ENCODE data around the gene DNAH8. TPM values are rescaled to one million over a fixed set of nuclear protein-coding genes. Genes with fewer than 3 reads are reported as not detected.

The DNAH8 gene
- total RNA-seq, 1 experiment from 2014 or later = not detected

DNA sequence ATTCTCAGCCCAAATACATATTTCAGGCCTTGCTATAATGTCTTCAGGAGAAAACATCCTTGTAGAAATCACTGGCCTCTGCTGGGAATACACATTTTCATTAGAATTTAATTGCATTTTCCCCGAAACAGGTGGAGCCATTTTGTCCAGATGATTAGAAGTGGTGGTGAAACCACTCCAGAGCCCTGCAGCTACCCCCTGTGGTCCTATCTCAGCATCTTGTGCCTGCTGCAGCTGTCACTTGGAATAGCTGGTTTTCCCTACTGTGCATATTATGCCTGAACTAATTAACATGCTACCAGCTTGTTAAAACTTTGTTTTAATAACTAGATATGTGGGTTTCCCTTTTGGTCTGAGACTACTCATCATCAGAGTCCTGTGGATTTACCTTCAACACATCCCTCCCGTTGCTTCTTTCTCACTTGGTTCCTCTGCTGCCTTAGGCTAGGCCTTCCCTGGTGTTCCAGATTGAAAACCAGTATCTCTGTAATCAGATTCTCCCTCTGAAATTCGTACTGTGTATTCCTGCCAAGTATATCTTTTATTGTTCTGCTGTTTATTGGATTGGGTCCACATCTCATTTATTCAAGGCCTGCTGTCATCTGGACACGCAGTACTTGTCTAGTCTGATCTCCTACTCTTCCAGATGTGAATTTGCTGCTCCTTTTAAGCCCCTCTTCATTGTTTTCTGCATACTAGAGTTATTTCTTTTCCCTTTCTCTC is 15.2 kb downstream of the DNAH8 start:
- Mint-ChIP-seq H3K27me3 (ENCODE audit: insufficient read depth, unreplicated experiment) (peaks cover 5% of the 10 kb centered on the region), H3K27ac (ENCODE audit: low read depth, unreplicated experiment) (no peak overlapping the region), H3K4me1 (ENCODE audit: insufficient read depth, unreplicated experiment) (no peaks in the 10 kb centered on the region), H3K4me3 (ENCODE audit: unreplicated experiment) (no peak overlapping the region), H3K9me3 (ENCODE audit: unreplicated experiment) (no peaks in the 10 kb centered on the region), H3K36me3 (ENCODE audit: insufficient read depth, unreplicated experiment) (no peaks in the 10 kb centered on the region)
- intact Hi-C loops (cut with micrococcal nuclease) = no loop called here
- BruUV-seq (replicated peaks) = no TSS peak
- CTCF ChIA-PET = no interaction called here
- POLR2A ChIA-PET = no interaction called here
- TF ChIP-seq CTCF (IDR thresholded peaks at IDR 0.05; ENCODE audit: unreplicated experiment) = no peak
- DNase-seq (ENCODE audit: unreplicated experiment) = no peak

DNA sequence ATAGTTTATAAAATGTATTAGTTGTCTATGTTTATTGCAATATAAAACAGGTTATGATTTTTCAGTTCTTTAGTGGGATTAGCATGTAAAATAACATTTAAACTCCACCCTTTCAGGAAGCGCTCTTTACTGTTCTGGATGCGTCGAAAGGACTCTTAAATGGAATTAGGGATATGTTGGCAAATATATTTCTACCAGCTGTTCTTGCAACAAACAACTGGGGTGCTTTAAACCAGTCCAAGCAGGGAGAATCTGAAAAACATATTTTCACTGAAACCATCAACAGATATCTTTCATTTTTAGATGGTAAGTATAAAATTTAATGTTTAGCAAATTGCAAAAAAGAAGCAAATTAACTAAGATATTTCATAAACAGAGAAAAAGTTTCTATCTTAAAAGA is 21.8 kb downstream of the DNAH8 start:
- DNase-seq (ENCODE audit: unreplicated experiment) = no peak
- Mint-ChIP-seq H3K36me3 (ENCODE audit: insufficient read depth, unreplicated experiment) (no peaks in the 10 kb centered on the region), H3K27me3 (ENCODE audit: insufficient read depth, unreplicated experiment) (peaks cover 17% of the 10 kb centered on the region), H3K9me3 (ENCODE audit: unreplicated experiment) (no peaks in the 10 kb centered on the region), H3K4me1 (ENCODE audit: insufficient read depth, unreplicated experiment) (no peaks in the 10 kb centered on the region), H3K27ac (ENCODE audit: low read depth, unreplicated experiment) (no peak overlapping the region), H3K4me3 (ENCODE audit: unreplicated experiment) (no peak overlapping the region)
- CTCF ChIA-PET = no interaction called here
- intact Hi-C loops (cut with micrococcal nuclease) = no loop called here
- POLR2A ChIA-PET = no interaction called here
- no peak for TF ChIP-seq CTCF (IDR thresholded peaks at IDR 0.05; ENCODE audit: unreplicated experiment)
- no TSS peak for BruUV-seq (replicated peaks)

DNA sequence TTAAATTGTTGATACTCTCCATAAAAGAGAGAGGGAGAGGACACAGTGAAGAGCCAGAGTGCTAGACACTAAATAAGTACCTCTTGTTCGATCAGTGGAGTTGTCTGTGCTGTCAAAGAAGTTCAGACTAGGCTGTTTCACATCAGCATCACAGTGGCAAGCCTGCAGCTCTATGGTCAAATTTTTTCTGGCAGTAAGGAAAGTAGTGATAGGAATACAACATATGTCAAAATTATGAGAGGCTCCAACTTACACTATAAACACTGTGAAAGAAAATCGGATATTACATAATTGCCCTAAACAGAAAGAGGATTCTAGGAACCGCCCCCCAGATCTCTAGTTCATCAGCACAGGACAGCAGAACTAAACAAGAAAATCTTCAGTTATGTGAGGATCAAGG is 23.1 kb downstream of the DNAH8 start:
- H3K4me3 Mint-ChIP-seq (ENCODE audit: unreplicated experiment) = no peak overlapping the region
- no peaks in the 10 kb centered on the region for H3K4me1 Mint-ChIP-seq (ENCODE audit: insufficient read depth, unreplicated experiment)
- intact Hi-C loops (cut with micrococcal nuclease) = no loop called here
- H3K9me3 Mint-ChIP-seq (ENCODE audit: unreplicated experiment) = no peaks in the 10 kb centered on the region
- H3K27ac Mint-ChIP-seq (ENCODE audit: low read depth, unreplicated experiment) = no peak overlapping the region
- no TSS peak for BruUV-seq (replicated peaks)
- no peak for DNase-seq (ENCODE audit: unreplicated experiment)
- CTCF ChIA-PET = no interaction called here
- no peaks in the 10 kb centered on the region for H3K36me3 Mint-ChIP-seq (ENCODE audit: insufficient read depth, unreplicated experiment)
- POLR2A ChIA-PET = interaction anchor here (1.1 kb wide), 1 partner anchor 35 kb away, joined by 6 read pairs; the partner anchor contains the start of gene GLO1
- peaks cover 17% of the 10 kb centered on the region for H3K27me3 Mint-ChIP-seq (ENCODE audit: insufficient read depth, unreplicated experiment)
- no peak for TF ChIP-seq CTCF (IDR thresholded peaks at IDR 0.05; ENCODE audit: unreplicated experiment)

DNA sequence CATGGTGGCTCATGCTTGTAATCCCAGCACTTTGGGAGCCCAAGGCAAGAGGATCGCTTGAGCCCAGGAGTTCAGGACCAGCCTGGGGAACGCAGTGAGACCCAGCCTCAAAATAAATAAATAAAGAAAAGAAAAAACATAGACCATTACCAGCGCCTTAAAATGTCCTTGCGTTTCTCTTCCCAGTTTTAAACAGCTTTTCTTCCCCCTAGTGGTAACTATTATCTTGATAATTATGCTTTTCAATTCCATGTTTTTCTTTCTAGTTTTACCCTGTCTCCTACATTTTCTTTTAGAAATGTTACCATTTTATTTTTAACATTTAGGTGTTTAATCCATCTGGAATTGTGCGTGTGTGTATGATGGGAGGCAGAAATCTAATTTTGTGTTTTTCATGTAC is 24.4 kb downstream of the DNAH8 start:
- H3K27ac Mint-ChIP-seq (ENCODE audit: low read depth, unreplicated experiment) = no peak overlapping the region
- DNase-seq (ENCODE audit: unreplicated experiment) = no peak
- ChIA-PET POLR2A (no interaction called here), CTCF (interaction anchor here (0.5 kb wide), 1 partner anchor 60 kb away, joined by 3 read pairs; no protein-coding TSS in a partner anchor)
- peak; percentile 12 for TF ChIP-seq CTCF (IDR thresholded peaks at IDR 0.05; ENCODE audit: unreplicated experiment)
- no peak overlapping the region for H3K4me3 Mint-ChIP-seq (ENCODE audit: unreplicated experiment)
- no peaks in the 10 kb centered on the region for H3K4me1 Mint-ChIP-seq (ENCODE audit: insufficient read depth, unreplicated experiment)
- no peaks in the 10 kb centered on the region for H3K9me3 Mint-ChIP-seq (ENCODE audit: unreplicated experiment)
- no TSS peak for BruUV-seq (replicated peaks)
- intact Hi-C loops (cut with micrococcal nuclease) = no loop called here
- H3K36me3 Mint-ChIP-seq (ENCODE audit: insufficient read depth, unreplicated experiment) = no peaks in the 10 kb centered on the region
- H3K27me3 Mint-ChIP-seq (ENCODE audit: insufficient read depth, unreplicated experiment) = peaks cover 17% of the 10 kb centered on the region

All from MCF 10A (cell line).